SU-DHL-6 (cell line): ENCODE measurements around the gene DCHS2.

ENCODE experiments used
- H2AFZ ChIP-seq: fragments of 200-600 bp; sonication (generic); 2 replicates; pipeline ENCODE4 v1.6.1; 2014; ENCODE audit warnings: low read depth, mild to moderate bottlenecking, moderate library complexity, mixed read lengths, antibody characterized with exemption, low read length; ENCODE audit not compliant: severe bottlenecking
- H3F3A ChIP-seq: fragments of 200-600 bp; shearing (Covaris generic); 2 replicates; pipeline ENCODE4 v1.6.0; 2016; ENCODE audit warnings: antibody characterized with exemption, mild to moderate bottlenecking; ENCODE audit not compliant: insufficient read depth
- H3K27ac ChIP-seq: fragments of 200-600 bp; sonication (generic); 2 replicates; pipeline ENCODE4 v1.5.1; 2016; ENCODE audit warnings: low read depth, mild to moderate bottlenecking, low read length, moderate library complexity, mixed read lengths
- H3K27me3 ChIP-seq: fragments of 200-600 bp; sonication (generic), shearing (Covaris generic); 2 replicates; pipeline ENCODE4 v1.6.0; 2014; ENCODE audit warnings: mild to moderate bottlenecking, low read length
- H3K36me3 ChIP-seq: fragments of 200-600 bp; sonication (generic); 2 replicates; pipeline ENCODE4 v1.6.1; 2014; ENCODE audit warnings: mild to moderate bottlenecking, low read length, mixed read lengths
- H3K4me2 ChIP-seq: fragments of 300-600, 200-600 bp; shearing (Covaris generic), sonication (generic); 2 replicates; pipeline ENCODE4 v1.6.0; 2014; ENCODE audit warnings: low read length, low read depth, mild to moderate bottlenecking; ENCODE audit not compliant: poor library complexity, severe bottlenecking
- H3K4me3 ChIP-seq: fragments of 200-600 bp; sonication (generic); 2 replicates; pipeline ENCODE4 v1.5.1; 2014; ENCODE audit warnings: antibody characterized with exemption, low read length, mild to moderate bottlenecking, mixed read lengths; ENCODE audit not compliant: insufficient read depth, poor library complexity, severe bottlenecking
- H3K79me2 ChIP-seq: fragments of 200-600 bp; sonication (generic); 2 replicates; pipeline ENCODE4 v1.6.1; 2014; ENCODE audit warnings: mild to moderate bottlenecking, low read length, moderate library complexity; ENCODE audit not compliant: insufficient read depth
- H3K9ac ChIP-seq: fragments of 200-600 bp; sonication (generic); 2 replicates; pipeline ENCODE4 v1.7.0; 2014; ENCODE audit warnings: mild to moderate bottlenecking, low read length
- H3K9me2 ChIP-seq: fragments of 200-600 bp; sonication (generic); replicated peaks from 2 replicates; pipeline ENCODE4 v1.6.1; 2014; ENCODE audit warnings: low read length; ENCODE audit not compliant: insufficient read depth
- H3K9me3 ChIP-seq: fragments of 200-600 bp; sonication (generic); 2 replicates; pipeline ENCODE4 v1.6.1; 2014; ENCODE audit warnings: low read length, mixed read lengths; ENCODE audit not compliant: insufficient read depth
- H4K20me1 ChIP-seq: fragments of 200-600 bp; sonication (generic); 2 replicates; pipeline ENCODE4 v1.6.1; 2014; ENCODE audit warnings: low read depth, mild to moderate bottlenecking, antibody characterized with exemption, low read length, moderate library complexity, mixed read lengths
- CTCF ChIP-seq: fragments of 200-600 bp; sonication (generic); IDR thresholded peaks from one replicate; pipeline ENCODE4 v1.5.1; 2017; ENCODE audit warnings: antibody characterized with exemption, mild to moderate bottlenecking, low read length, moderate library complexity; ENCODE audit not compliant: insufficient read depth, poor library complexity, severe bottlenecking
- EZH2phosphoT487 ChIP-seq: fragments of 200-600 bp; sonication (generic), shearing (Covaris generic); conservative IDR thresholded peaks from 2 replicates; pipeline ENCODE4 v1.6.1; 2018; ENCODE audit warnings: mild to moderate bottlenecking, antibody characterized with exemption, low read length, moderate library complexity, mixed read lengths

The DCHS2 gene

DNA sequence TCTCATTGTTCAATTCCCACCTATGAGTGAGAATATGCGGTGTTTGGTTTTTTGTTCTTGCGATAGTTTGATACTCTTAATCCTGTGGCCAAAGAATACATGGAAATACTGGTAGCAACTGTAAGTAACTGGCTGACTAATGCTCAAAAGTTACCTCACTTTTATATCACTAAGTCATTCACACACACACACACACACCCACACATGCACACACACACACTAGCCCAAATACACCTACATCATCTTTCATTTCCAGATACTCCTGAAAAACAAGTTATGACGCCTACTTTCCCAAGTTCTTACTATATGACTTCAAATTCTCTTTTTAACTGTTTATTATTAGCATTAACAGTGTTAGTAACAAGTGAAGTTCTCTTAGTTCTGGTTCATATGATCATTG, 101.3 kb downstream of the DCHS2 start:
- TF ChIP-seq EZH2phosphoT487 (no peak), CTCF (no peak)
- H3K36me3 ChIP-seq = no peaks in the 10 kb centered on the region
- H3F3A ChIP-seq = no peaks in the 10 kb centered on the region
- no peaks in the 10 kb centered on the region for H3K79me2 ChIP-seq
- H3K27me3 ChIP-seq = no peaks in the 10 kb centered on the region
- no peak overlapping the region for H2AFZ ChIP-seq
- no peaks in the 10 kb centered on the region for H3K9me3 ChIP-seq
- H3K27ac ChIP-seq = no peak overlapping the region
- no peak overlapping the region for H3K4me2 ChIP-seq
- H3K9me2 ChIP-seq = no peaks in the 10 kb centered on the region
- H3K9ac ChIP-seq = no peak overlapping the region
- no peak overlapping the region for H3K4me3 ChIP-seq
- H4K20me1 ChIP-seq = no peaks in the 10 kb centered on the region

DNA sequence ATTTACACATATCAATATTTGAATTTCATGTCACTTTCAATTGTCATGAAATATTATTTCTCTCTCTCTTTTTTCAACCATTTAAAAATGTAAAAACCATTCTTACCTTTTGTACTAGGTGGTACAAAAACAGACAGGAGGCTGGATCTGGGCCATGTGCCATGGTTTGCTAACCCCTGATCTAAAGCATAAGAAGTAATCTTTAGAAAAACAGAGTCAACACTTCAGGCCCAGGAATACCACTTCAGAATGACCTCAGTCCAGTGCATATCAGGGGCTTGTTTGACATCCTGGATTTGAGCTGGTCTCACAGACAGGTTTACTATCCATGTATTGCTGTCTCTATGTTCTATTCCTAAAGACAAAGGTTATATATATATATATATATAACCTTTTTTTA, 102.5 kb downstream of the DCHS2 start:
- no peak for TF ChIP-seq CTCF
- no peak for TF ChIP-seq EZH2phosphoT487
- no peak overlapping the region for H3K4me2 ChIP-seq

DNA sequence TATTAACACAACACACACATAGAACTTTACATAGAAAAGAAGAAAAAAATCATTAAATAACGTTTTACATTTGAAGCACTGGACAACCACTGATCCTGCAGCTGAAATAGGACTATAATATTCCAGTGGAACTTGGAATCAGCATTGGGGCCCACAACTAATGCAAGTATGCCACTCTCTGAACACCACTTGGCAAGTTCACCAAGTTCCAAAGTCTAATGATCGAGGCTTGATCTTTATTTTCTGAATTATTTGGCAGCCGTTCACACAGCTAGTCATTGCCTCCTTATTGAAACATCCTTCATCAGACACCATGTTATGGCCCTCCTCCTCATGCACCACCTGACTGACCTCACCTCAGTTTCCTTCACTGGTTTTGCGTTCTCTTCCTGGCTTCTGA, 107.6 kb downstream of the DCHS2 start:
- TF ChIP-seq EZH2phosphoT487 (no peak), CTCF (no peak)
- no peak overlapping the region for H3K9ac ChIP-seq
- H3K9me3 ChIP-seq = no peaks in the 10 kb centered on the region
- H3F3A ChIP-seq = no peaks in the 10 kb centered on the region
- no peaks in the 10 kb centered on the region for H3K27me3 ChIP-seq
- H2AFZ ChIP-seq = no peak overlapping the region
- no peaks in the 10 kb centered on the region for H3K36me3 ChIP-seq
- no peaks in the 10 kb centered on the region for H3K79me2 ChIP-seq
- no peaks in the 10 kb centered on the region for H4K20me1 ChIP-seq
- no peaks in the 10 kb centered on the region for H3K9me2 ChIP-seq
- no peak overlapping the region for H3K4me2 ChIP-seq
- no peak overlapping the region for H3K4me3 ChIP-seq
- H3K27ac ChIP-seq = no peak overlapping the region

More for the DNA sequence above, 102.5 kb downstream of the DCHS2 start:
- Histone ChIP-seq H4K20me1 (no peaks in the 10 kb centered on the region), H3K4me3 (no peak overlapping the region), H3K9me3 (no peaks in the 10 kb centered on the region), H3K27ac (no peak overlapping the region), H3K36me3 (no peaks in the 10 kb centered on the region), H3F3A (no peaks in the 10 kb centered on the region), H3K9me2 (no peaks in the 10 kb centered on the region), H3K27me3 (no peaks in the 10 kb centered on the region), H2AFZ (no peak overlapping the region), H3K9ac (no peak overlapping the region), H3K79me2 (no peaks in the 10 kb centered on the region)

DNA sequence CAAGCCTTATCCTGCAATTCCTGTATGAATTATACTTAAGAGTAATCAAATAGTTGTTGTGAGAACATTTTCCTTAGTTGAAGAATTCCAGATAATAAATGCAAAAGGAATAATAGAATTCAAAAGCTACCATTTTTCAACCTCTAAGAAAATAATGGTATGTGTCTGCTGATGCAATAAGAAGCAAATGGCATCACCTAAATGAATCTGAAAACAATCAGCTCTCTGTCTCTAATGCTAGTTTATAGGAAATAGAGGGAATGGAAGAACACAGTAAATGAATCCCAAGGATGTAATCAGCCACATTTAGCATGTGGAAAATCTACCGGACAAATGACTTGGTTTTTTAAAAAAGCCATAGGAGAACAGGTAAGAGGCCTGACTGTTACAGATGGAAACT, 115.1 kb downstream of the DCHS2 start:
- Histone ChIP-seq H3K79me2 (no peaks in the 10 kb centered on the region), H3K9ac (no peak overlapping the region), H4K20me1 (no peaks in the 10 kb centered on the region), H3F3A (no peaks in the 10 kb centered on the region), H3K9me2 (no peaks in the 10 kb centered on the region), H2AFZ (no peak overlapping the region), H3K4me3 (no peak overlapping the region), H3K36me3 (no peaks in the 10 kb centered on the region), H3K9me3 (no peaks in the 10 kb centered on the region), H3K27ac (no peak overlapping the region), H3K4me2 (no peak overlapping the region), H3K27me3 (no peaks in the 10 kb centered on the region)
- TF ChIP-seq CTCF (no peak), EZH2phosphoT487 (no peak)
